HG02970 (cell line): Measurements from ENCODE around the gene NUP133.
"Not testable (repeated sequence)": the region's sequence is repeated elsewhere in the genome, so short reads cannot be mapped to it uniquely, and the experiment has no call there.

Experiments used
- ATAC-seq: cut with Tn5 transposase; IDR thresholded peaks from one replicate; pipeline ENCODE4 v1.9.1; 2021; ENCODE audit warnings: mild to moderate bottlenecking, moderate library complexity, moderate number of reproducible peaks; ENCODE audit not compliant: unreplicated experiment, low FRiP score

NUP133 gene

DNA sequence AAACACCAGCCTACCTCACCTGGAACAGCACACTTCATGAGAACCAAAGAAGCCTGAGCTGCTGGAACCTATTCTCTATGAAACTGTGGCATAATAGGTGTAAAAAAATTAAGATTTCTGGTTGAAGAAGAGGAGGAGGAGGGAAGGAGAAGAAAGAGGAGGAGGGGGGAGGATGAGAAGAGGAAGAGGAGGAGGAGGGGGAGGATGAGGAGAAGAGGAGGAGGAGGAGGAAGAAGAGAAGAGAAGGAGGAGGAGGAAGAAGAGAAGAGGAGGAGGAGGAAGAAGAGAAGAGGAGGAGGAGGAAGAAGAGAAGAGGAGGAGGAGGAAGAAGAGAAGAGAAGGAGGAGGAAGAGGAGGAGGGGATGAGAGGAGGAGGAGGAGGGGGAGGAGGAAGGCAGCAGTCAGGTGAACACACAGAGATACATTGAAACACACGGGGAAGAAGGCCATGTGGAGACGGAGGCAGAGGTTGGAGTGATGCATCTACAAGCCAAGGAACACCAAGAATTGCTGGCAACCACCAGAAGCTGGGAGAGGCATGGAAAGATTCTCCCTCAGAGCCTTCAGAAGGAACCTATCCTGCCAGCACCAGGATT lies 82.5 kb downstream of the NUP133 start:
- no peak for ATAC-seq

DNA sequence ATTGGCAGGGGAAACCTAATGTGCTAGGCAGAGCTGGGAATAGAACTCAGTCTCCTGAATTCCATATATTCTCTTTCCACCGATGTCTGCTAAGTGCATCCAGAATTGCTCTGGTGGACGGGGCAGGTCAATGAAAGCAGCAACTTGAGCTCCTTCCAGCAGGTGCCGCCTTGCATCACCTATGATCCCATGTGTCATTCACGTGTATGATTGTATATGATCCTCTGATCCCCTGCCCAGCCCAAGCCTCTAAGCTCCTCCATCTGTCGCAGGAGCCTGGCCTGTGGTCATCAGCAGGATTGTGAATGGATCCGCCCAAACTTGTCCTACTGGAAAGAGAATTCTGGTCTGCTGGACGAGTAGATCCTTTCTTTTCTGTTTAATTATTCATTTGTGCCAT lies 87.4 kb downstream of the NUP133 start:
- ATAC-seq, result no peak

DNA sequence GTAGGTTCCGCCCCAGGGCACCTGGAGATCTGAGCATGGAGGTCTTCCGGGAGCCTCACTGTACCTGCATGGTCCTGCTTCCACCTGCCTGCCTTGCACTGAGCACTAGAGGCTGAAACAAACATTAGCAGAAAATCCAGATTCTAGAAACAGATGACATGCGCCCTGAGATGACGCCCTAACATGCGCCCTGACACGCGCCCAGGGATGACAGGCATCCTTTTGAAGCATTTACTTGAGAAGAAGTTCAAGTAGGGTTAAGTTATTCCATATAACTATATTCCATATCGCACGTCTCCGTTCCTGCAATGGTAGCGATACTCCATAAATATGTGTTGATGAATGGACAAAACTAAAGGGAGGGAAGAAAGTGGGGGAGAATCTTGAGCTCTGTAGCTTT lies 87.9 kb downstream of the NUP133 start:
- ATAC-seq, result no peak

DNA sequence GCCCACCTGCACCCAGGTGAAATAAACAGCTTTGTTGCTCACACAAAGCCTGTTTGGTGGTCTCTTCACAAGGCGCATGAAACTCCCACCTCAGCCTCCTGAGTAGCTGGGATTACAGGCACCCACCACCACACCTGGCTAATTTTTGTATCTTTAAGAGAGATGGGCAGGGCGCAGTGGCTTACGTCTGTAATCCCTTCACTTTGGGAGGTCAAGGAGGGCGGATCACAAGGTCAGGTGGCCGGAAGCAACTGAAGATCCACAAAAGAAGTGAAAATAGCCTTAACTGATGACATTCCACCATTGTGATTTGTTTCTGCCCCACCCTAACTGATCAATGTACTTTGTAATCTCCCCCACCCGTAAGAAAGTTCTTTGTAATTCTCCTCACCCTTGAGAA lies 89.6 kb downstream of the NUP133 start:
- ATAC-seq, result not testable (repeated sequence)

DNA sequence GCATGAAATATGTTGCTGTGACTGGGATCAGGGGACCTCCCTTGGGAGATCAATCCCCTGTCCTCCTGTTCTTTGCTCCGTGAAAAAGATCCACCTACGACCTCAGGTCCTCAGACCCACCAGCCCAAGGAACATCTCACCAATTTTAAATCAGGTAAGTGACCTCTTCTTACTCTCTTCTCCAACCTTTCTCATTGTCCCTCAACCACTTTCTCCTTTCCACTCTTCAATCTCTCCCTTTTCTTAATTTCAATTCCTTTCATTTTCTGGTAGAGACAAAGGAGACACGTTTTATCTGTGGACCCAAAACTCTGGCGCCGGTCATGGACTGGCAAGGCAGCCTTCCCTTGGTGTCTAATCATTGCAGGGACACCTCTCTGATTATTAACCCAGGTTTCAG lies 95.3 kb downstream of the NUP133 start:
- not testable (repeated sequence) for ATAC-seq

DNA sequence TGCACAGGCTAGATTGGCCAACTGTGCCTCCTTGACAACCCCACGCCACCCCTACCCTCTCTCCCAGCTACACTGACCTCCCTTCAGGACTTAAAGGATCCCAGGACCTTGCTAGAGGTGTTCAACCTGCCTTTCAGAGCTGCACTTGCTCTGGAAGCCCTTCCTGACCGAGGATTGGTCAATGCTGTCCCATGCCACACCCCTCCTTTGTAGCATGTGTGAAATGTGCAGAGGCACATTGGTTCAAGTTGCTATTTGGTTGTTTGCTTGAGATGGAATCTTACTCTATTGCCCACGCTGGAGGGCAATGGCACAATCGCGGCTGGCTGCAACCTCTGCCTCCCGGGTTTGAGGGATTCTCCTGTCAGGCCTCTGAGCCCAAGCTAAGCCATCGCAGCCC lies 96.1 kb downstream of the NUP133 start:
- ATAC-seq, result no peak

DNA sequence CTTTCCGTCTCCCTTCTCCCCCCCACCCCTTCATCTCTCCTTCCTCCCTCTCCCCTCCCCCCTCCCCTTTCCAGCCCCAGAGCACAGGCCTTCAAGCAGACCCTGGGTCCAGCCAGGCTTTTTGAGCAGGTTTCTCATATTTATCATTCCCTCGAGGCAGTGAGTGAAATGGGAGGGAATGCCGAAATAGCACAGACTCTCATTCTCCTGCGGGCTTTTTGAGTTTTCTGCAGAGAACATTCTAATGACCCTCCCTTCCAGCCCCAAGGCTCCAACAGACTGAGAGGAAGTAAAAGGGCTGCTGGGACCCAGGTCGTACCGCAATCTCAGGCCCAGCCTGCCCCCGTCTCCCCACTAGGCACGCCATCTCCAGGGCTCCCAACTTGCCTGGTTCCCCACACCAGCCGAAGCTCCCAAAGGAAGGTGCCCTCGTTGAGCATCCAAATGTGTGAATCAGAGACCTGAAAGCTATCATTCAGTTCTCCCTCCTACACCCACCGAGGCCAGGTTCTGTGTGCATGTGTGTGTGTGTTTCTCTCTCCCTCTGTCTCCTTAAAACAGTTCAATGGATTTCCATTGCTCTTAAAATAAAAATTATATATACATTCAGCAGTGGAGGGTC lies 96.6 kb downstream of the NUP133 start:
- no peak for ATAC-seq

DNA sequence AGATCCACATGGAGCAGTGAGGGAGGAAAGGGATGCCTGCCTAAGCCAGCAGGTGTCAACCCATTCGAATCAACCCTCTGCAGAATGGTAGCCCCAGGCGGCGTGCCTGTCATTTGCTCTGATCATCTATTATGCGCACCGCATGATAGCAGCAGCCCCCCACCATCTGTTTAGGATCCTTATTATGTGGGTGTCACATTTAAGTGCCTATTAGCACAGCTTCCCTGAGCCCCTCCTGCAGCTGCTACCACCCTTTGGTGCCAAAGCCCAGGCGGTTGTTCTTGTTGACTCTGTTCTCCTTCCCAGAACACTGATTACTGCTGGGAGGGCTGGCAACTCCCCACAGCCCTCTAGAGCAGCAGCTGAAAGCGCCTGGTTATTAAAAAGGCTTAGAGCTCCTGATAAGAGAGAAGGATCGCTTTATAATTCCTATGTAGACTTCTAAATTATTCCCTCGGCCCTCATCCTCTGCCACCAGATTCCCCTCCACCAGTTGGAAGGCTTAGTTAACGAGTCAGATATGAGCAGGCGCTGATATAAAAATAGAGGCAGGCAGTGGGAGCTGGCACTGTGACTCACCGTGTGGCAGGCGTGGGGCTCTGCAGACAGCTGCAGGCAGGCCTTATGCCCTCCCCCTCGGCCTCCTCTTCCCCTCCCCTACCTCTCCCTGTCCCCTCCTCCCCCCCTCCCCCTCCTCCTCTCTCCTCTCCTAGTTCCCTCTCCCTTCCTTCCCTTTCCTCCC lies 97.3 kb downstream of the NUP133 start:
- ATAC-seq, result no peak

DNA sequence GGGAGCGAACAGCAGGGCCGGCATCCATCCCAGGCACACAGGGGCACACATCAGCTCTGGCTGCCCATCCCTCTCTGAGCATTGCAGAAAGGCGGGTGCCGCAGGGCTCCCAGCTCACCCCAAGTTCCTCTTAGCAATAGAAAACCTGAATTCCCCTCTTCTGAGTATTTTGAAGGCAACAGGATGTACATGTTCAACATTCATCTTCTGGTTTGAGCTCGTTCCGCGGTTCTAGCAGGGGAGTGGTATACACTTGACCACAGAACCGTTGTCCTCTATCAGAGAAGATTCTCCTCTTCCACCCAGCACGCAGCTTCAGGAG lies 97.8 kb downstream of the NUP133 start:
- ATAC-seq, result no peak

DNA sequence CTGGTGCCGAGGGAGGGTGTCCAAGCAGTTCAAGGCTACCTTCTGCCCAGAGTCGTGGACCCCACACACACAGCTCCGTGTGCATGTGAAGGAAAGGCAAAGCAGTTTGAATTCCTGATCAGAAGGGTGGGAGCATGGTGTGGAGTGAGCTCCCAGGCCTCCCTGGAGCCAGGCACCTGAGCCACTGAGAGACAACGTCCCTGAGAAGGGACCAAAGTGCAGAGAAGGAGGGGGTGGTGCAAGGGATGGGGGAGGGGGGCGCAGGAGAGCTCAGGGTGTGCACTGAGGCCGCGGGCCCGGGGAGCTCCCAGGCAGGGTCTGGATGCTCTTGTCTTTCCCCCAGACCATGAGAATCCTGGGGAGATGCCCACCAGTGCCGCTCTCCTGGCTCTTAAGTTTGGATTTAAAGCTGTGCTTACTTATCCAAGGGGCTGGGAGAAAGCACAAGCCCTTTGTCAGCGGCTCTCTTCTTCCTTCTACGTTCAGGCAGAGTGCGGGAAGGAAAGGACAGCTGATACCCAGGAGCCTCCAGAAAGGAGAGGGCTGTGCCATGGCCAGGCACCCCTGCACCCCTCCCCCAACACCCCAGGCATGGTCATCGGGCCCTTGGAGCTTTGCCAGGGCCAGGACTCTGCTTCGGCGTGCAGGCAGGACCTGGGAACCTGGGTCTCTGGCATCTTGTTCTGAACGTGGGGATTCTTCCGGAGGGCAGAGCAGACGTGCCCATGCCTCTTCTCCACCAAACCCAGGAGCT lies 98.3 kb downstream of the NUP133 start:
- ATAC-seq, result no peak

DNA sequence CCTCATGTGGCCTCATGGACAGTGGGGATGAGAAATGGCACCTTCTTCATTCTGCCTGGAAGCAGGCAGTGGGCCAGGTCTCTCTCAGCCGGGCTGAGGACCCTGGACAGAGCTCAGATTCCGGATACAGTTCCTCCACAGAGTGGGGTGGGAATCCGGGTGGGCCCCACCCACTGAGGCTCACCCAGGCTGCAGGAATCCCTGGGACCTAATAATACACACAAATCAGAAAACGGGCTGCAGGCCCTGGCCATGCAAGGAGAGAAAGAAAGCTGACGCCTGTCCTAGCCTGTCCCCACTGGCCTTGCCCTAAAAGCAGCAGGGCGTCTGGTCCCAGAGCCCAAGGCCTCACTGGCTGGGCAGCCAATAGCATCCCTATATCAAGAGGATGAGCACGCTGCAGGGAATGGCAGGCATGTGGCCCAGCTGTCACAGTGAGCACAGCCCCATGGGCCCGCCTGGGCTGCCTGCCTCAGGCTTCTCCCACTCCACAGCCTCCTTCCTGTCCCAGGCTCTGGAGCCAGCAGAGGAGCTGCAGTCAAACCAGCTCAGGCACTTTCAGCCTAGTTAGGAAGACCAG lies 99.6 kb downstream of the NUP133 start:
- no peak for ATAC-seq

DNA sequence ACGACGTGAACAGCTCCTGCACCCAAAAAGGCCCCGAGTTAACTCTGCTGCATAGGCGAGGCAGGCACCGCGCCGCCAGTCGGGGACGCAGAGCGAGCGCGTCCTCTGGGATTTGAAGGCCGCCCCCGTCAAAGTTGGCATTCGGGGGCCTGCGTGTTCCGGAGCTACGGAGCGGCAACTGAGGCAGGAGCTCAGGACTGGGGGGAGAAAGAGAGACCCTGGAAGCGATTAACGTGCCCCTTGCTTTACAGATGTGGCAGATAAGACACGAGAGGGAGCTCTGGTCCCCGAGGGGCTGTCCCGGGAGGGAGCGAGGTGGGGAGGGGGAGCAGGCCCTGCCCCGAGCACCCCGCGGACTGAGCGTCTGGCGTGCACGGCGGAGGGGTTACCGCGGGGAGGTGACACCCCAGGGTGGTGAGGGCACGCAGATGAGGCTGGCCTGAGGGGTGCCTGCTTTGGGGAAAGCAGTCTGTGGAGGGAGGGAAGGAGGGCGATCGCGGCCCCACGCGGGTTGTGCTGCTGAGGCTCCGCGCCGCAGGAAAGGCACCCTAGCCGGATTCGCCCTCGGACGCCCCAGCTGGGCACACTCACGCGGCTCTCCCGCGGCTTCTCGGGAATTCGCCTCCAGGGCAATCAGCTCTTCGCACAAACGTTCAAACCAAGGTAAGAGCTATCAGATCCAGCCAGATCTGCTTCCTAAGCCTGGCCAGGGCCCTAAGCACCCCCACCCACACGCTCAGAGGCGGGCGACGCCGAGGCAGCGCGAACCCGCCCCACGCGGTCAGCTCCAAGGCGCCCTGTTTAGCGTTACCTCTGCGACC lies 100.7 kb downstream of the NUP133 start:
- ATAC-seq, result no peak

DNA sequence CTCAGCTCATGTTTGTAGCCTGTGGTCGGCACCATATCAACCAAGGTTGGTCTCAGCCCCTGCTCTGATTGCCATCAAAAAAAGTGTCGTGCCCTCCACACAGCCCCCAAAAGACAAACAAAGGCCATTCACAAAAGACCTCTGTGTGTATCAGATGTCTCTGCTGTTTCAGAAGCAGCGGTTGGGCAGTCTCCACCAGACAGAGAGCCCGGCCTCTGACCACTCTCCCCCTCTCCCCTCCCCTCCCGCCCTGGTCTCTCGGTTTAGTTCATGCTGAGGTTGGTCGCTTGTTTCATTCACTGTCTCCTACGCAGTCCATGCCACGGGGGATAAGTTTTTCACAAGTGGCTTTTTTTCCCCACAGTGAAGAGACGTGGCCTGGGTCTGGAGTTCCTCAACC lies 101.3 kb downstream of the NUP133 start:
- no peak for ATAC-seq

DNA sequence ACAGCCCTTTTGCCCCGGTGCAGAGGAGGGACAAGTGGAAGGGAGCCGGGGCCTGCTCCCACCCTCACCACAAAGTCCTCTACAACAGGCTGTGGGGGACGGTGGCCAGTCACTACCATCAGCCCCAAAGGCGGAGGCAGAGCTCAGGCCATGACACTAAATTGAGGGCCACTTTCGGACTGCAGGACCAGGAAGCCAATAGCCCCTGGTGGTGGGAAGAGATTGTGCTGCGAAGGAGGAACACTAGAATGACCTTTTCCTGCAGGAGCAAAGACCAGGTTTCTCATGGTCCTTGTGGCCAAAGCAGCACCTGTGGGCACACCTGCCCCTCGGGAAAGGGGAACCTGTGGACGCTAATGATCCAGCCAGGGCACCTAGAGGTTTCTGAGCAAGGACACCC lies 104.6 kb downstream of the NUP133 start:
- ATAC-seq, result no peak

DNA sequence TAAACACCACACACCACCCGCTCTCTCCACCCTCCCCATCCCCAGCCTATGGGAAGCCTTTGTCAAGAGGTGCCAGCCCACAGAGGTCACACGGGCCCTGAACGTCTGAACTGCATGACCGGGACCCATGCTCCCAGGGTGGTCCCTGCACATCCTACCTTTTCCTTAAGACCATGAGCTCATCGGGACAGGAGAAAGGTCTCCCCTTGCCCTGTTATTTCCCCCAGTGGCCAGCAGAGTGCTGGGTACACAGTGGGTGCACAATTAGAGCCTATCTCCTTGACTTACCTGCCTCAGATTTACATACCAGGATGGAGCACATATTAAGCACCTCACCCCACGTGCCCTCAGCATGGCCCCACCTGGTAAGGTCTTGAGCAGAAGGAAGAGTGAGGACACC lies 105.1 kb downstream of the NUP133 start:
- ATAC-seq, result no peak

DNA sequence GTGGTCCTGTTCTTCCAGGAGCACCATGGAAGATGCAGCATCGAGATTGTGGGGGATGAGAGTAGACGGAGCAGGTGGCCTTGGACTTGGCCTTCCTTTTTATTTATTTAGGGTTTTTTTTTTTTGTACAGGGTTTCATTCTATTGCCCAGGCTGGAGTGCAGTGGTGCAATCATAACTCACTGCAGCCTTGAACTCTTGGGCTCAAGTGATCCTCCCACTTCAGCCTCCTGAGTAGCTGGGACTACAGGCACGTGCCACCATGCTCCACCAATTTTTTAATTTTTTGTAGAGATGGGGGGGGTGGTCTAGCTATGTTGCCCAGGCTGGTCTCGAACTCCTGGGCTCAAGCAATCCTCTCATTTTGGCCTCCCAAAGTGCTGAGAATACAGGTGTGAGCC lies 105.8 kb downstream of the NUP133 start:
- not testable (repeated sequence) for ATAC-seq

DNA sequence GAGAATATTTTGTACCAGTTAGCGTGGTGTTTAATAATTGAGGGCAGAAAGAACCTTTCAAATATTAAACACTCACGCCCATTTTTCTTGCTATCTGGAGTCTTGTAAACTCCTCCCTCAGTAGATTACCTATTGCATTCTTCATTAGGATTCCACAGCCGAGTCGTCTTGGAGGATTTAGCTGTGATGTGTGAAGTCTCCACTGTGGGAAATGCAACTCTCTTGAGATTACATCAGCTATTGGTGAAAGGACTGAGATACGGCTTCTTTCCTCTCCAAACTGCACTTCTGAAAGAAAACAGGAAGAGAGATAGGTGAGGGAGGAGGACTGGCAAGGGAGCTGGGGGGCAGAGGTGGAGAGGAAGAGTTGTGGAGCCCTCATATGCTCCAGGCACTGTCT lies 110.4 kb downstream of the NUP133 start:
- ATAC-seq, result no peak

DNA sequence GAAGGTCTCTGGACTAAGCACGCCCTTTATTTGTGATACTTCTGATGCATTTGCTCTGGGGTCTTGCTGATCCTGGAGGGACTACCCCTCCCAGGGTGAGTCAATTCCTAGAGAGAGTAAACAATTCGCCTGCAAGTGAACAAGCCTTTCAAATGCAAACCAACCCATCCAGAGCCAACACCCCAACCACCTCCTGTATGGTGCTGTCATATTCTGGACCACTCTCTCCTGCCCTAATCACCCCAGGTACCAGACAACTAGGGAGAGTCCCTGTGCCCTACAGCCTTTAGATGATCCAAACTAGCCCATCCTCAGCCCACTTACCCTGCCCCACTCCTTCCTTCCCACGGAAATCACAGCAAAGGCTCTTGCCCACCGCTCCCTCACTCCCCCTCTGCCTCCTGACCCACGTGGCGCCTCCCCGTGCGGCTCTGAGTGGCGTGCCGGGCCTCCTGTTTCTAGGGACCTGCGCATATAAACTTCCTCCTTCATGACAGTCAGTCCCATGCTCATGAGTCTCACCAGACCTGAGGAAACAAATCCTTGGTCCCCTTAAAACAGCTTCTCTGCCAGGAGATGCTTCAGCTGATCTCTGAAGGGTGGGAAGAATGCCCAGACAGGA lies 111.4 kb downstream of the NUP133 start:
- no peak for ATAC-seq

DNA sequence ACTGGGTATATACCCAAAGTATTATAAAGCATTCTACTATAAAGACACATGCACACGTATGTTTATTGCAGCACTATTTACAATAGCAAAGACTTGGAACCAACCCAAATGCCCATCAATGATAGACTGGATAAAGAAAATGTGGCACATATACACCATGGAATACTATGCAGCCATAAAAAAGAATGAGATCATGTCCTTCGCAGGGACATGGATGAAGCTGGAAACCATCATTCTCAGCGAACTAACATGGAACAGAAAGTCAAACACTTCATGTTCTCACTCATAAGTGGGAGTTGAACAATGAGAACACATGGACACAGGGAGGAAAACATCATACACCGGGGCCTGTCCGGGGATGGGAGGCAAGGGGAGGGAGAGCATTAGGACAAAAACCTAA lies 113.6 kb downstream of the NUP133 start:
- ATAC-seq, result not testable (repeated sequence)

DNA sequence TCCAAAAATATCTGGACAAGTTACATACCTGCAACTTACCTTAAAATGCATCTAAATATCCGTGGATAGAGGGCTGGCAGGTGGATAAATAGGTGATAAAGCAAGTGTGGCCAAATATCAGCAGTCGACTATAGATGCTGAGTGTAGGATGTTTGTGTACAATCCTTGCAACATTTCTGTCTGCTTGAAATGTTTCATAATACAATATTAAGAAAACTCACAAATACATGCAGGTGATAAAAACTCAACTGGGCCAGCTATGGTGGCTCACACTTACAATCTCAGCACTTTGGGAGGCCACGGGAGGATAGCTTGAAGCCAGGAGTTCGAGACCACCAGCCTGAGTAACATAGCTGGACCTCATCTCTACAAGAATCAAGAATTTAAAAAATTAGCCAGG lies 115.2 kb downstream of the NUP133 start:
- ATAC-seq, result no peak
